ENCODE data around the gene DNASE1L3. TPM values are rescaled to one million over a fixed set of nuclear protein-coding genes. Genes with fewer than 3 reads are reported as not detected.

DNASE1L3 gene
- total and polyA plus RNA-seq, 2 of the 13 experiments (the other 11 are each of a cell fraction or from before 2014, with no cell fraction given), result 0.86 to 1.7 TPM

- no peak for TF ChIP-seq NR2F6 (IDR thresholded peaks at IDR 0.05)
- TF ChIP-seq NR2F6 (CRISPR knock-in tag; IDR thresholded peaks at IDR 0.05), result peak; percentile 57
- peak; percentile 27; the same call in 1 of the 2 replicates for TF ChIP-seq ZNF629 (CRISPR knock-in tag; conservative IDR thresholded peaks at IDR 0.05)
- no peak for TF ChIP-seq ZNF256 (CRISPR knock-in tag; conservative IDR thresholded peaks at IDR 0.05)
- no peak for TF ChIP-seq MAX (IDR thresholded peaks at IDR 0.05)
- TF ChIP-seq ZBTB37 (CRISPR knock-in tag; IDR thresholded peaks at IDR 0.05), result 0 out of 2 replicates have a peak, but pooled peaks have one; percentile 47
- no peak for TF ChIP-seq NCOR1 (IDR thresholded peaks at IDR 0.05; ENCODE audit: borderline replicate concordance, low read length)
- 0 out of 2 replicates have a peak, but pooled peaks have one; percentile 8 for TF ChIP-seq NR2C2 (CRISPR knock-in tag; IDR thresholded peaks at IDR 0.05; ENCODE audit: borderline replicate concordance)
- no peak for TF ChIP-seq HNF1A (IDR thresholded peaks at IDR 0.05; ENCODE audit: low read depth)
- TF ChIP-seq HNF1A (CRISPR knock-in tag; IDR thresholded peaks at IDR 0.05; ENCODE audit: borderline replicate concordance), result no peak
- TF ChIP-seq ZNF776 (CRISPR knock-in tag; IDR thresholded peaks at IDR 0.05), result no peak
- TF ChIP-seq ZNF484 (CRISPR knock-in tag; IDR thresholded peaks at IDR 0.05; ENCODE audit: borderline replicate concordance, low read depth), result no peak
- TF ChIP-seq CEBPZ (IDR thresholded peaks at IDR 0.05; ENCODE audit: low read length), result no peak
- no peak for TF ChIP-seq DMAP1 (CRISPR knock-in tag; IDR thresholded peaks at IDR 0.05)
- no peak for TF ChIP-seq ATF1 (CRISPR knock-in tag; IDR thresholded peaks at IDR 0.05)
- TF ChIP-seq GABPB1 (CRISPR knock-in tag; IDR thresholded peaks at IDR 0.05), result 0 out of 2 replicates have a peak, but pooled peaks have one; percentile 17
- peak; percentile 28; the same call in 1 of the 2 replicates for TF ChIP-seq MYC (CRISPR knock-in tag; IDR thresholded peaks at IDR 0.05; ENCODE audit: borderline replicate concordance)
These were observed 19.9 kb downstream of the DNASE1L3 start (continued) for GRCh38 chr3:58190882-58191281.
